Keratinocyte (primary cell): Measurements from ENCODE around the gene CLDN5. TPM values are rescaled to one million over a fixed set of nuclear protein-coding genes. Genes with fewer than 3 reads are reported as not detected.

Experiments used
- DNase-seq: peaks from one replicate; pipeline ENCODE4 v3.0.0-alpha.2; 2011; ENCODE audit warnings: low read depth, missing footprints, low spot score
- FAIRE-seq: peaks from 2 replicates; lab custom pipeline; 2011; peaks lifted over from hg19 to GRCh38; lab: Jason Lieb, UNC
- H2AFZ ChIP-seq: 2 replicates; pipeline ENCODE4 v1.6.0; 2012; ENCODE audit warnings: low read length, control low read depth, inconsistent platforms; ENCODE audit not compliant: control insufficient read depth
- H3K27ac ChIP-seq: 2 replicates; pipeline ENCODE4 v1.5.1; 2011; ENCODE audit warnings: low read length; ENCODE audit not compliant: control insufficient read depth, insufficient read depth
- H3K27me3 ChIP-seq: 3 replicates; pipeline ENCODE4 v1.6.0; 2011; ENCODE audit warnings: low read length; ENCODE audit not compliant: control insufficient read depth, insufficient read depth; ENCODE audit errors: extremely low read depth
- H3K36me3 ChIP-seq, 2 experiments: 2 replicates in 1 of 2; 3 replicates in 1 of 2; pipeline ENCODE4 v1.5.1; 2011; ENCODE audit warnings: low read length in 2 of 2, mild to moderate bottlenecking in 1 of 2; ENCODE audit not compliant: control insufficient read depth in 2 of 2, insufficient read depth in 2 of 2; ENCODE audit errors: extremely low read depth in 1 of 2
- H3K4me1 ChIP-seq: 3 replicates; pipeline ENCODE4 v1.5.1; 2011; ENCODE audit warnings: low read length; ENCODE audit not compliant: control insufficient read depth, insufficient read depth; ENCODE audit errors: extremely low read depth
- H3K4me2 ChIP-seq: 3 replicates; pipeline ENCODE4 v1.6.0; 2011; ENCODE audit warnings: low read depth, low read length; ENCODE audit not compliant: control insufficient read depth, insufficient read depth; ENCODE audit errors: extremely low read depth
- H3K4me3 ChIP-seq, 3 experiments: fragments of 200-600 bp in 1 of 3; sonication (generic) in 1 of 3; 2 replicates in 2 of 3; 3 replicates in 1 of 3; pipeline ENCODE4 v1.5.1; 2011 to 2016; ENCODE audit warnings: low read length in 3 of 3, mild to moderate bottlenecking in 3 of 3, control low read depth in 2 of 3, inconsistent platforms in 1 of 3, low read depth in 1 of 3, mixed read lengths in 1 of 3, mixed run types in 1 of 3, moderate library complexity in 1 of 3; ENCODE audit not compliant: control insufficient read depth in 2 of 3, insufficient read depth in 2 of 3; ENCODE audit errors: extremely low read depth in 1 of 3
- H3K79me2 ChIP-seq: 2 replicates; pipeline ENCODE4 v1.6.0; 2012; ENCODE audit warnings: low read length; ENCODE audit not compliant: control insufficient read depth, insufficient read depth
- H3K9ac ChIP-seq: 3 replicates; pipeline ENCODE4 v1.6.0; 2011; ENCODE audit warnings: low read length; ENCODE audit not compliant: control insufficient read depth, insufficient read depth; ENCODE audit errors: extremely low read depth
- H3K9me1 ChIP-seq: 3 replicates; pipeline ENCODE4 v1.6.0; 2011; ENCODE audit warnings: low read length; ENCODE audit not compliant: control insufficient read depth, insufficient read depth; ENCODE audit errors: extremely low read depth
- H3K9me3 ChIP-seq: 2 replicates; pipeline ENCODE4 v1.5.1; 2012; ENCODE audit warnings: low read depth, low read length; ENCODE audit not compliant: control insufficient read depth
- H4K20me1 ChIP-seq: 3 replicates; pipeline ENCODE4 v1.6.0; 2011; ENCODE audit warnings: low read length; ENCODE audit not compliant: control insufficient read depth, insufficient read depth; ENCODE audit errors: extremely low read depth
- CTCF ChIP-seq, 3 experiments: IDR thresholded peaks in 1 of 3; conservative IDR thresholded peaks in 1 of 3; optimal IDR thresholded peaks in 1 of 3; 2 replicates in 2 of 3; 3 replicates in 1 of 3; pipeline versions ENCODE3 to v1.5.1; 2011; ENCODE audit warnings: low read length in 3 of 3, mild to moderate bottlenecking in 3 of 3, moderate library complexity in 2 of 3, control low read depth in 1 of 3, inconsistent platforms in 1 of 3; ENCODE audit not compliant: insufficient read depth in 2 of 3; ENCODE audit errors: extremely low read depth in 1 of 3
- EZH2 ChIP-seq: IDR thresholded peaks from one replicate; pipeline ENCODE4 v1.6.1; 2012; ENCODE audit warnings: inconsistent platforms, mild to moderate bottlenecking, low read length, moderate library complexity
- dilution Hi-C: fragments of 300-500 bp; cut with MboI; formaldehyde crosslinking; loops from one replicate; pipeline ENCODE4 v1.7.0; 2020; ENCODE audit warnings: low sequenced_read_pairs; ENCODE audit not compliant: extremely low pct_ligation_motif_present
- polyA plus RNA-seq, 5 experiments: library from polyadenylated mRNA; depleted of rRNA in 3 of 5; stranded (reverse) in 3 of 5; stranded (forward) in 1 of 5; unstranded in 1 of 5; fragments of >200 nt; gene quantifications; 1 replicate in 1 of 5; 2 replicates in 3 of 5; 3 replicates in 1 of 5; pipeline versions ENCODE4 v1.2.1 to v1.2.3, GENCODE V29; 2011 to 2012; ENCODE audit warnings: missing spikeins in 2 of 5, low read depth in 1 of 5, low replicate concordance in 1 of 5

CLDN5 gene
- polyA plus RNA-seq, 1 donor (not counting 4 experiments of a cell fraction or from before 2014, with no cell fraction given): not detected

GRCh38 chr22:19559324-19559811 lies 35.2 kb upstream of the CLDN5 start:
- FAIRE-seq (no peak), DNase-seq (no peak)
- Histone ChIP-seq H3K9me3 (no peaks in the 10 kb centered on the region), H4K20me1 (no peaks in the 10 kb centered on the region), H3K9me1 (no peaks in the 10 kb centered on the region), H3K79me2 (no peaks in the 10 kb centered on the region), H3K27ac (no peak overlapping the region), H3K27me3 (no peaks in the 10 kb centered on the region), H3K4me1 (peaks cover 8% of the 10 kb centered on the region), H3K4me2 (no peak overlapping the region), H3K4me3 (no peak overlapping the region), H2AFZ (no peak overlapping the region), H3K36me3 (no peaks in the 10 kb centered on the region), H3K9ac (no peak overlapping the region)
- TF ChIP-seq CTCF (optimal IDR thresholded peaks at IDR 0.05 in 1 of 3, IDR thresholded peaks at IDR 0.05 in 1 of 3, conservative IDR thresholded peaks at IDR 0.05 in 1 of 3; ENCODE audit: extremely low read depth in 1 of 3, insufficient read depth in 2 of 3, low read length in 3 of 3) (peak; percentile 45 to 63 (median 51)), EZH2 (no peak)
- dilution Hi-C loops: no loop called here

- no peak for FAIRE-seq
- Histone ChIP-seq H3K4me1 (peaks cover 8% of the 10 kb centered on the region), H3K27me3 (no peaks in the 10 kb centered on the region), H3K36me3 (no peaks in the 10 kb centered on the region), H3K9ac (no peak overlapping the region), H3K79me2 (no peaks in the 10 kb centered on the region), H3K27ac (no peak overlapping the region), H3K9me3 (no peaks in the 10 kb centered on the region), H4K20me1 (no peaks in the 10 kb centered on the region), H2AFZ (no peak overlapping the region), H3K4me2 (no peak overlapping the region), H3K4me3 (no peak overlapping the region), H3K9me1 (no peaks in the 10 kb centered on the region)
- no peak for TF ChIP-seq CTCF (optimal IDR thresholded peaks at IDR 0.05 in 1 of 3, IDR thresholded peaks at IDR 0.05 in 1 of 3, conservative IDR thresholded peaks at IDR 0.05 in 1 of 3; ENCODE audit: extremely low read depth in 1 of 3, insufficient read depth in 2 of 3, low read length in 3 of 3)
- no peak for TF ChIP-seq EZH2
- no peak for DNase-seq
- dilution Hi-C loops: no loop called here
These were observed 32.8 kb upstream of the CLDN5 start for GRCh38 chr22:19556963-19557545.
